Chondrocyte (in vitro differentiated cells): Measurements from ENCODE around the gene AFG1L. TPM values are rescaled to one million over a fixed set of nuclear protein-coding genes. Genes with fewer than 3 reads are reported as not detected.

Source experiments
- DNase-seq: peaks from one replicate; pipeline ENCODE4 v3.0.0; 2021; ENCODE audit warnings: mixed read lengths, low spot score
- H3K27ac Mint-ChIP-seq: one replicate; pipeline ENCODE4 v1.8.0; 2021; ENCODE audit warnings: mild to moderate bottlenecking, moderate library complexity, mixed read lengths; ENCODE audit not compliant: unreplicated experiment
- H3K27me3 Mint-ChIP-seq: 2 replicates; pipeline ENCODE4 v1.8.0; 2021; ENCODE audit warnings: low read depth, mixed read lengths
- H3K36me3 Mint-ChIP-seq: 2 replicates; pipeline ENCODE4 v1.8.0; 2021; ENCODE audit warnings: low read depth, mixed read lengths
- H3K4me1 Mint-ChIP-seq: 2 replicates; pipeline ENCODE4 v1.8.0; 2021; ENCODE audit warnings: low read depth, mild to moderate bottlenecking, mixed read lengths
- H3K4me3 Mint-ChIP-seq: one replicate; pipeline ENCODE4 v1.8.0; 2021; ENCODE audit warnings: mild to moderate bottlenecking, moderate library complexity, mixed read lengths; ENCODE audit not compliant: unreplicated experiment
- H3K9me3 Mint-ChIP-seq: 2 replicates; pipeline ENCODE4 v1.8.0; 2021; ENCODE audit warnings: low read depth, mixed read lengths
- CTCF ChIP-seq: fragments of 200-600 bp; sonication (generic); IDR thresholded peaks from 2 replicates; pipeline ENCODE4 v1.5.0; 2021; ENCODE audit warnings: antibody characterized with exemption, mild to moderate bottlenecking, moderate library complexity
- total RNA-seq: library from RNA; stranded (reverse); gene quantifications from 3 replicates; pipeline ENCODE4 v1.2.1, GENCODE V29; 2021

Gene AFG1L
- total RNA-seq, 1 donor from 2014 or later = 5.9 TPM

GRCh38 chr6:108454356-108454755 lies 159.5 kb downstream of the AFG1L start:
- Mint-ChIP-seq H3K36me3 (peaks cover 2% of the 10 kb centered on the region), H3K27me3 (no peaks in the 10 kb centered on the region), H3K9me3 (peaks cover 4% of the 10 kb centered on the region), H3K4me1 (peaks cover 39% of the 10 kb centered on the region), H3K4me3 (no peak overlapping the region), H3K27ac (peak overlapping the region; percentile 86)
- no peak for TF ChIP-seq CTCF
- DNase-seq = no peak

GRCh38 chr6:108455688-108456087 lies 160.8 kb downstream of the AFG1L start:
- DNase-seq = no peak
- TF ChIP-seq CTCF = no peak

GRCh38 chr6:108463784-108464183 lies 168.9 kb downstream of the AFG1L start:
- TF ChIP-seq CTCF = no peak
- Mint-ChIP-seq H3K36me3 (no peaks in the 10 kb centered on the region), H3K9me3 (no peaks in the 10 kb centered on the region), H3K4me3 (no peak overlapping the region), H3K27me3 (no peaks in the 10 kb centered on the region), H3K27ac (no peak overlapping the region), H3K4me1 (peaks cover 22% of the 10 kb centered on the region)
- no peak for DNase-seq

More at GRCh38 chr6:108455688-108456087, 160.8 kb downstream of the AFG1L start:
- no peak overlapping the region for H3K4me3 Mint-ChIP-seq
- peak overlapping the region; percentile 19 for H3K27ac Mint-ChIP-seq
- H3K27me3 Mint-ChIP-seq = no peaks in the 10 kb centered on the region
- H3K36me3 Mint-ChIP-seq = peaks cover 2% of the 10 kb centered on the region
- H3K4me1 Mint-ChIP-seq = peaks cover 39% of the 10 kb centered on the region
- peaks cover 4% of the 10 kb centered on the region for H3K9me3 Mint-ChIP-seq

GRCh38 chr6:108464418-108465097 lies 169.7 kb downstream of the AFG1L start:
- Mint-ChIP-seq H3K27me3 (no peaks in the 10 kb centered on the region), H3K9me3 (no peaks in the 10 kb centered on the region), H3K4me3 (no peak overlapping the region), H3K4me1 (peaks cover 22% of the 10 kb centered on the region), H3K27ac (no peak overlapping the region), H3K36me3 (no peaks in the 10 kb centered on the region)
- no peak for TF ChIP-seq CTCF
- no peak for DNase-seq

- H3K36me3 Mint-ChIP-seq = no peaks in the 10 kb centered on the region
- no peak for TF ChIP-seq CTCF
- no peak overlapping the region for H3K27ac Mint-ChIP-seq
- H3K27me3 Mint-ChIP-seq = no peaks in the 10 kb centered on the region
- H3K4me1 Mint-ChIP-seq = peaks cover 22% of the 10 kb centered on the region
- DNase-seq = no peak
- no peaks in the 10 kb centered on the region for H3K9me3 Mint-ChIP-seq
- H3K4me3 Mint-ChIP-seq = no peak overlapping the region
These were observed 170.2 kb downstream of the AFG1L start for GRCh38 chr6:108465098-108465495.
